ENCODE results near the gene CEP41. TPM values are rescaled to one million over a fixed set of nuclear protein-coding genes. Genes with fewer than 3 reads are reported as not detected.

CEP41 gene
- total and polyA plus RNA-seq, 4 donors: 2.1 to 7.5 (median 6.4) TPM

- Histone ChIP-seq H3K9me3 (ENCODE audit: control insufficient read depth, low read length) (no peaks in the 10 kb centered on the region), H3K4me1 (ENCODE audit: control insufficient read depth in 1 of 2, insufficient read depth in 2 of 2, low read length in 2 of 2) (no peaks in the 10 kb centered on the region), H3K36me3 (ENCODE audit: control insufficient read depth in 1 of 2, insufficient read depth in 2 of 2, low read length in 1 of 2) (no peaks in the 10 kb centered on the region), H3K27me3 (ENCODE audit: control insufficient read depth in 1 of 2, insufficient read depth in 2 of 2, low read length in 1 of 2) (no peaks in the 10 kb centered on the region), H3K27ac (ENCODE audit: low read depth in 1 of 2, low read length in 2 of 2) (no peak overlapping the region), H3K4me3 (ENCODE audit: low read length in 2 of 2) (no peak overlapping the region)
- DNase-seq (no peak), ATAC-seq (ENCODE audit: low FRiP score) (no peak)
- intact Hi-C loops (cut with DNase I): no loop called here
Observed at GRCh38 chr7:130415006-130415405, 25.8 kb downstream of the CEP41 start.

GRCh38 chr7:130413201-130413600, 27.6 kb downstream of the CEP41 start:
- H3K4me3 ChIP-seq (ENCODE audit: low read length in 2 of 2): no peak overlapping the region
- no peaks in the 10 kb centered on the region for H3K36me3 ChIP-seq (ENCODE audit: control insufficient read depth in 1 of 2, insufficient read depth in 2 of 2, low read length in 1 of 2)
- no peak overlapping the region for H3K27ac ChIP-seq (ENCODE audit: low read depth in 1 of 2, low read length in 2 of 2)
- 97 to 100% methylated on average over 4 of the region's 4 CpGs for WGBS, 2 donors
- no peaks in the 10 kb centered on the region for H3K4me1 ChIP-seq (ENCODE audit: control insufficient read depth in 1 of 2, insufficient read depth in 2 of 2, low read length in 2 of 2)
- H3K27me3 ChIP-seq (ENCODE audit: control insufficient read depth in 1 of 2, insufficient read depth in 2 of 2, low read length in 1 of 2): no peaks in the 10 kb centered on the region
- no peaks in the 10 kb centered on the region for H3K9me3 ChIP-seq (ENCODE audit: control insufficient read depth, low read length)
- DNase-seq (no peak), ATAC-seq (ENCODE audit: low FRiP score) (no peak)
- intact Hi-C loops (cut with DNase I): no loop called here

- Histone ChIP-seq H3K27ac (ENCODE audit: low read depth in 1 of 2, low read length in 2 of 2) (no peak overlapping the region), H3K4me3 (ENCODE audit: low read length in 2 of 2) (no peak overlapping the region), H3K27me3 (ENCODE audit: control insufficient read depth in 1 of 2, insufficient read depth in 2 of 2, low read length in 1 of 2) (no peaks in the 10 kb centered on the region), H3K36me3 (ENCODE audit: control insufficient read depth in 1 of 2, insufficient read depth in 2 of 2, low read length in 1 of 2) (no peaks in the 10 kb centered on the region), H3K4me1 (ENCODE audit: control insufficient read depth in 1 of 2, insufficient read depth in 2 of 2, low read length in 2 of 2) (no peaks in the 10 kb centered on the region), H3K9me3 (ENCODE audit: control insufficient read depth, low read length) (no peaks in the 10 kb centered on the region)
- intact Hi-C loops (cut with DNase I): no loop called here
- DNase-seq (no peak), ATAC-seq (ENCODE audit: low FRiP score) (no peak)
- WGBS, 2 donors: 34 to 41% methylated on average over 4 of the region's 4 CpGs
Observed at GRCh38 chr7:130410868-130411541, 29.8 kb downstream of the CEP41 start.

GRCh38 chr7:130409712-130410072, 31.1 kb downstream of the CEP41 start:
- no peak overlapping the region for H3K27ac ChIP-seq (ENCODE audit: low read depth in 1 of 2, low read length in 2 of 2)
- DNase-seq: no peak
- no peaks in the 10 kb centered on the region for H3K4me1 ChIP-seq (ENCODE audit: control insufficient read depth in 1 of 2, insufficient read depth in 2 of 2, low read length in 2 of 2)
- intact Hi-C loops (cut with DNase I): no loop called here
- H3K27me3 ChIP-seq (ENCODE audit: control insufficient read depth in 1 of 2, insufficient read depth in 2 of 2, low read length in 1 of 2): no peaks in the 10 kb centered on the region
- no peaks in the 10 kb centered on the region for H3K9me3 ChIP-seq (ENCODE audit: control insufficient read depth, low read length)
- H3K36me3 ChIP-seq (ENCODE audit: control insufficient read depth in 1 of 2, insufficient read depth in 2 of 2, low read length in 1 of 2): no peaks in the 10 kb centered on the region
- no peak for ATAC-seq (ENCODE audit: low FRiP score)
- 86 to 91% methylated on average over 4 of the region's 4 CpGs for WGBS, 2 donors
- no peak overlapping the region for H3K4me3 ChIP-seq (ENCODE audit: low read length in 2 of 2)

GRCh38 chr7:130409067-130409711, 31.6 kb downstream of the CEP41 start:
- 72% methylated on average over 3 of the region's 3 CpGs for WGBS, 2 donors
- no peaks in the 10 kb centered on the region for H3K4me1 ChIP-seq (ENCODE audit: control insufficient read depth in 1 of 2, insufficient read depth in 2 of 2, low read length in 2 of 2)
- no peaks in the 10 kb centered on the region for H3K9me3 ChIP-seq (ENCODE audit: control insufficient read depth, low read length)
- H3K27me3 ChIP-seq (ENCODE audit: control insufficient read depth in 1 of 2, insufficient read depth in 2 of 2, low read length in 1 of 2): no peaks in the 10 kb centered on the region
- no peak overlapping the region for H3K4me3 ChIP-seq (ENCODE audit: low read length in 2 of 2)
- no peak for DNase-seq
- intact Hi-C loops (cut with DNase I): no loop called here
- H3K36me3 ChIP-seq (ENCODE audit: control insufficient read depth in 1 of 2, insufficient read depth in 2 of 2, low read length in 1 of 2): no peaks in the 10 kb centered on the region
- no peak overlapping the region for H3K27ac ChIP-seq (ENCODE audit: low read depth in 1 of 2, low read length in 2 of 2)
- ATAC-seq (ENCODE audit: low FRiP score): no peak

- WGBS, 2 donors: 57 to 63% methylated on average over 2 of the region's 2 CpGs
- Histone ChIP-seq H3K27me3 (ENCODE audit: control insufficient read depth in 1 of 2, insufficient read depth in 2 of 2, low read length in 1 of 2) (no peaks in the 10 kb centered on the region), H3K4me3 (ENCODE audit: low read length in 2 of 2) (no peak overlapping the region), H3K4me1 (ENCODE audit: control insufficient read depth in 1 of 2, insufficient read depth in 2 of 2, low read length in 2 of 2) (no peaks in the 10 kb centered on the region), H3K9me3 (ENCODE audit: control insufficient read depth, low read length) (no peaks in the 10 kb centered on the region), H3K36me3 (ENCODE audit: control insufficient read depth in 1 of 2, insufficient read depth in 2 of 2, low read length in 1 of 2) (no peaks in the 10 kb centered on the region), H3K27ac (ENCODE audit: low read depth in 1 of 2, low read length in 2 of 2) (no peak overlapping the region)
- intact Hi-C loops (cut with DNase I): no loop called here
- DNase-seq (no peak), ATAC-seq (ENCODE audit: low FRiP score) (no peak)
Observed at GRCh38 chr7:130405003-130405402, 35.8 kb downstream of the CEP41 start.

- intact Hi-C loops (cut with DNase I): no loop called here
- 50 to 59% methylated on average over 3 of the region's 3 CpGs for WGBS, 2 donors
- no peaks in the 10 kb centered on the region for H3K36me3 ChIP-seq (ENCODE audit: control insufficient read depth in 1 of 2, insufficient read depth in 2 of 2, low read length in 1 of 2)
- no peaks in the 10 kb centered on the region for H3K9me3 ChIP-seq (ENCODE audit: control insufficient read depth, low read length)
- no peaks in the 10 kb centered on the region for H3K4me1 ChIP-seq (ENCODE audit: control insufficient read depth in 1 of 2, insufficient read depth in 2 of 2, low read length in 2 of 2)
- ATAC-seq (ENCODE audit: low FRiP score) (no peak), DNase-seq (no peak)
- no peaks in the 10 kb centered on the region for H3K27me3 ChIP-seq (ENCODE audit: control insufficient read depth in 1 of 2, insufficient read depth in 2 of 2, low read length in 1 of 2)
- no peak overlapping the region for H3K4me3 ChIP-seq (ENCODE audit: low read length in 2 of 2)
- H3K27ac ChIP-seq (ENCODE audit: low read depth in 1 of 2, low read length in 2 of 2): no peak overlapping the region
Observed at GRCh38 chr7:130401578-130401977, 39.2 kb downstream of the CEP41 start.

- ATAC-seq (ENCODE audit: low FRiP score) (no peak), DNase-seq (no peak)
- Histone ChIP-seq H3K4me3 (ENCODE audit: low read length in 2 of 2) (no peak overlapping the region), H3K27ac (ENCODE audit: low read depth in 1 of 2, low read length in 2 of 2) (no peak overlapping the region), H3K4me1 (ENCODE audit: control insufficient read depth in 1 of 2, insufficient read depth in 2 of 2, low read length in 2 of 2) (no peaks in the 10 kb centered on the region), H3K36me3 (ENCODE audit: control insufficient read depth in 1 of 2, insufficient read depth in 2 of 2, low read length in 1 of 2) (no peaks in the 10 kb centered on the region), H3K9me3 (ENCODE audit: control insufficient read depth, low read length) (no peaks in the 10 kb centered on the region), H3K27me3 (ENCODE audit: control insufficient read depth in 1 of 2, insufficient read depth in 2 of 2, low read length in 1 of 2) (no peaks in the 10 kb centered on the region)
- intact Hi-C loops (cut with DNase I): no loop called here
- 86 to 95% methylated on average over 1 of the region's 1 CpG for whole genome bisulfite sequencing, 2 donors
Observed at GRCh38 chr7:130401101-130401500, 39.7 kb downstream of the CEP41 start.

- no peaks in the 10 kb centered on the region for H3K36me3 ChIP-seq (ENCODE audit: control insufficient read depth in 1 of 2, insufficient read depth in 2 of 2, low read length in 1 of 2)
- no peaks in the 10 kb centered on the region for H3K9me3 ChIP-seq (ENCODE audit: control insufficient read depth, low read length)
- no peak overlapping the region for H3K4me3 ChIP-seq (ENCODE audit: low read length in 2 of 2)
- intact Hi-C loops (cut with DNase I): no loop called here
- no peak overlapping the region for H3K27ac ChIP-seq (ENCODE audit: low read depth in 1 of 2, low read length in 2 of 2)
- no peaks in the 10 kb centered on the region for H3K4me1 ChIP-seq (ENCODE audit: control insufficient read depth in 1 of 2, insufficient read depth in 2 of 2, low read length in 2 of 2)
- ATAC-seq (ENCODE audit: low FRiP score) (peak; percentile 69), DNase-seq (no peak)
- no peaks in the 10 kb centered on the region for H3K27me3 ChIP-seq (ENCODE audit: control insufficient read depth in 1 of 2, insufficient read depth in 2 of 2, low read length in 1 of 2)
- 7 to 11% methylated on average over 4 of the region's 4 CpGs for WGBS, 2 donors
Observed at GRCh38 chr7:130400120-130400572, 40.7 kb downstream of the CEP41 start.
